T follicular helper cell (primary cell): ENCODE measurements around the gene MCU.
"Not testable (repeated sequence)": the region's sequence is repeated elsewhere in the genome, so short reads cannot be mapped to it uniquely, and the experiment has no call there.

ENCODE experiments used
- DNase-seq: peaks from one replicate; pipeline ENCODE4 v3.0.0-alpha.2; 2020; ENCODE audit warnings: low read depth

The MCU gene

GRCh38 chr10:72686430-72686829 lies 5.5 kb upstream of the MCU start:
- DNase-seq = not testable (repeated sequence)

DNA sequence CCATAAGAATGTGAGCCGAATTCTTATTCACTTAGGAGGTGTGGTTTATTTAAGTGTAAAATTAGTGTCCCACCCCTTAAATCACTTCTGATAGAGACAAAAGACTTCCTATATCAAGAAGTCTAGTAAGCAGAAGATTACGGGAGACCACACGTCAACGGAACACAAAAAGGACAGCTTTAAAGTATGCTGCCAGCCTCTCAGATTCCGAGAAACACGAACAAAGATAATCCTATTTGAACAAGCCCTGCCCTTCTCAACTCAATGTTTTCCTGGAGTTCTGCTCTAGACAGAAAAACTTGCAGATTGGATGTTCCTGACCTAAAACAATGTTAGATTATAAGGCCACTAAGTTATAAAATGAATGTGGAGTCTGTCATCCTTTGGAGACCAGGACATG lies 4.9 kb upstream of the MCU start:
- no peak for DNase-seq

GRCh38 chr10:72688208-72688651 lies 3.7 kb upstream of the MCU start:
- no peak for DNase-seq

DNA sequence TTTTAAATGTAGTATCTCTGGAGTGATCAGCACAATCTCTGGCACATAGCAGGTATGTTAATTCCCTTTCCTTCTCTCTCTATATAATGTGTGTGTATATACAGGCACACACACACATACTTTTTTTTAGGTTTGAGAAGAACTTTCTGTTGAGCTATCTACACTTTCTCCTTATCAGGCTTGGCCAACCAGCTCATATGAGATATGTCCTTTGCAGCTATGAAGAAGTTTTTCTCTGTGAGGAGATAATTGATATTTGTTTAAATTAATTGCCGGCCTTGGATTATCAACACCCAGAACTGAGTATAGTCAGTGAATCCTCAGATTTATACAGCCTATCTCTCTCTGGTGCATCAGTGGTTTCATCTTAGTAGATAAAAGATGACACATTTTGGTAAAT lies 2.3 kb upstream of the MCU start:
- DNase-seq = no peak

- DNase-seq = no peak
These were observed 1.7 kb upstream of the MCU start for GRCh38 chr10:72690071-72690755.

DNA sequence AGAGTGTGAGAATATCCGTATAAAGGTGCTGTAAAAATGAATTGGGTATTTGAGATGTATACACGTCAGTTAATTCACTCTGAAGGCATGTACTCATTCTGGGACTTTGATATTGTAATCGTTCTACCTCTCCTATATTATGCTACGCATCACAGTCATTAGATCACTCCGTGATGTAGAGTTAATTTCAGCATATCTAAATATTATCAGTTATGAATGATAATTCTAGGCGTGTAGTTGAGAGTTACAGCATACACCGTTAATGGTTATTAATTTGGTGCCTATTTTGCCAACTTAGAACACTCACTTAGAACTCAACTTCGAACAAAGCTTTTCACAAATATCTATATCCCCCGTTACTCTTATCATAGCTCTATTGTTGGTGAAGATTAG lies 477 bp upstream of the MCU start:
- no peak for DNase-seq

GRCh38 chr10:72692744-72692993 lies 726 bp downstream of the MCU start:
- no peak for DNase-seq

GRCh38 chr10:72692994-72693781 lies 1.2 kb downstream of the MCU start:
- no peak for DNase-seq

- DNase-seq = no peak
These were observed 2.8 kb downstream of the MCU start for GRCh38 chr10:72694476-72695369.

DNA sequence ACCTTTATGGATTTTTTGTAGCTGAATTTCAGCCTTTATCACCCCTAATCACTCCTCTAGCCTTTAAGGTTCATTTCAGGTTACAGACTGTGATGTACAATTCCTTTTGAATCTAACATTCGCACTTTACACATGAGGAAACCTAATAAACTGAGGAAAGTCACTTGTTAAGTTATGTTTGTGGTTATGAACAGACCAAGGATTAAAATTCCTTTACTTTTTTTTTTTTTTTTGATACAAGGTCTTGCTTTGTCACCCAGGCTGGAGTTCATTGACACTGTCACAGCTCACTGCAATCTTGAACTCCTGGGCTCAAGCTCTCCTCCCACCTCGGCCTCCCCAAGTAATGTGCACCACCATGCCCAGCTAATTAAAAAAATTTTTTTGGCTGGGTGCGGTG lies 3.6 kb downstream of the MCU start:
- DNase-seq = no peak

- no peak for DNase-seq
These were observed 5.8 kb downstream of the MCU start for GRCh38 chr10:72697716-72698115.

DNA sequence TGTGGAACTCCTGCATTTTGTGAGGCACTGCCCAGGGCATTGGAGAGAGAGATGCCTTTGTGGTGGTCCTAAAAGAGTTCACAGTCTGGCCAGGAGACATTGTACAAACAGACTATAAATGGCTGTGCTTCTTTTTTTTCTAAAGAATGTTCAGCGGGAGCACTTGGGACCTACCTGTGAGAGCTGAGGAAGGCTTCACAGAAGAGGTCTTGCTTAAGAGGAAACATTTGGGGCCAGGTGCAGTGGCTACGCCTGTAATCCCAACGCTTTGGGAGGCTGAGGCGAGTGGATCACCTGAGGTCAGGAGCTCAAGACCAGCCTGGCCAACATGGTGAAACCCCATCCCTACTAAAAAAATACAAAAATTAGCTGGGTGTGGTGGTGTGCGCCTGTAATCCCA lies 10.5 kb downstream of the MCU start:
- not testable (repeated sequence) for DNase-seq

- no peak for DNase-seq
These were observed 11.1 kb downstream of the MCU start for GRCh38 chr10:72702868-72703581.

DNA sequence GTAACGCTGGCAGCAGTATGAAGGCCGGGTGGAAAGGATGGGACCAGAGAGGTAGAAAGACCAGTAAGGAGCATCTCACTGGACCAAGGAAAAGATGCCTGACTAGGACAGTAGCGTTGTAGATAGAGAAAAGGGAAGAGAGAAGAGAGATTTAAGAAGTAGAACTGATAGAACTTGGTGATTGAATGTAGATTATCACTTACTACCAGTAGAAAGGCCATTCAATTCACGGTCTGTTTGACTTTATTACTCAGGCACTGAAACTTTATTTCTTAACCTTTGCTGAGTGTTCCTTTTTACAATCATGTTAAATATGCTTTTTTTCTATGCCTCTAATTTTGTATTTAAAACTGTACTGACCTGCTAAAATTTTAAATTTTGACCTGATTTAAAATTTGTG lies 12.2 kb downstream of the MCU start:
- DNase-seq = no peak

DNA sequence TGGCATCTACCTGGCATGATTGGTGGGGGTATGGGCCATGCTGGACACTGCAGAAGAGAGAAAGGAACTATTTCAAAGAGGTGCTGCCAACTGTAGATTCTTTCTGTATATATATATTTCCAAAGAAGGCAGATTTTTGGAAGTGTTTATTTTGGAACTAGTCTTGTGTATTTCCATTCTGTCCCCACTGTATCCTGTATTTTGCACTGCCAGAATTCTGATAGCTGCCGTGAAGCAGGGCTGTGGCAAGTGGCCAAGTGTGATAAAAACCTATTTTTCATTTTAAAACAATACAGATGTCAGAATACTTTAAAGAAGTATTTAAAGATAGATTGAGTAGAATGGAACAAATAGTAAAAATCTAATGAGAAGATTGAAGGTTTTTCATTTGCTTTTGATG lies 17.1 kb downstream of the MCU start:
- DNase-seq = no peak

DNA sequence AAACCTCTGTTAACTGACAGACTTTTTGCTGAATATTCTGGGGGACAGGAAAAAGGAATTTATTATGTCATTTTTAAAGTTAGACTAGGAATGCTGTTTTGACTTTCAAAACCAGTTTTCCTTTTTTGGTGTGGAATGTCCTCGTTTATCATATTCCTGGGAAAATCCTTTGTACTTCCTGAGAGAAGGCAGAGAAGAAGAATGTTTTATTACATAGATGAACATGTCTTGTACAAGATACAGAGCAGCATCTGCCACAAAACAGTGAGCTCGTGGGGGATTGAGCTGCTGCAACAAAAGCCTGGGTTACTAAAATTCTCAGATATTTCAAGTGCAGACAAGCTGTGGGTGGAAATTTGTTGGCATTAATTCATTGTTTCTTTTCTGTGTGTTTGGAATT lies 20.2 kb downstream of the MCU start:
- no peak for DNase-seq

DNA sequence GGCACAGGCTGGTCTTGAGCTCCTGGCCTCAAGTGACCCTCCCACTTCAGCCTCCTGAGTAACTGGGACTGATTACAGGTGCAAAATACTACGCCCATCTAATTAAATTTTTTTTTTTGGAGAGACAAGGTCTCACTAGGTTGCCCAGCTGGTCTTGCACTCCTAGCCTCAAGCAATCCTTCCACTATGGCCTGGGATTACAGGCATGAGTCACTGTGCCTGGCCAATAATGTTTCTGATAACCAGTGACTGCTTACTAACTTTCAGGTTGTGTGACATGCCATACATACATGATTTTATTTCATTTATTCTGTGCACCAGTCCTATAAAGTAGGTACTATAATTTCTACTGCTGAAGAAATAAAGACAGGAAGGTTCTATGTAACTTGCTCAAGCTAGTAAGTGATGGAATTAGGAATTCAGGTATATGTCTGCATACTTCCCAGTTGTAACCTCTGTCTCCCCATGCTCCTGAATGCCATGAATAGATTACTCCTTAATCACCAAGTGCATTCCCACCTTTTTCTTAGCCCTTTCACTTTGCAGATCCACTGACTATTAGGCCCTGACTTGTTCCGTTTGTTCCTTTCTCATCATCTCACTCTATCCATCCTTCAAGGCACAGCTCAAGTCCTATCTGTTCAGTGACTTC lies 28.1 kb downstream of the MCU start:
- no peak for DNase-seq

- DNase-seq = no peak
These were observed 29.1 kb downstream of the MCU start for GRCh38 chr10:72720814-72721660.

DNA sequence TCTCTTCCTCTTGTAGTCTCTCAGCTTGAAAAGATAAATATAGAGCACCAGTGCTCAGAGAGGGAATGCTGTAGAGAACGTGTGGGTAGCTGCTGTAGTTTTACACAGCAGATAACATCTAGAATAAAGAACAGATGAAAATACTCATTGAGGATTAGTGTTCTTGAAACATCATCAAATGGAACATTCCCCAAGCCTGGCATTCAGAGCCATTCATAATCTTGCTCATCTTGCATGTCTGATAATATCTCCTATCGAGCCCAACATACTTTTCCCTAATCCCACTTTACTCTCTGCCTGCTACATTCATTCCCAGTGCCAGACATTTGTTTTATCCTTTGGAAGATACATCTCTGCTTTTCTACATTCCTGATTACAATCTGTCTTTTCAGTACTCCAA lies 35.2 kb downstream of the MCU start:
- DNase-seq = no peak

DNA sequence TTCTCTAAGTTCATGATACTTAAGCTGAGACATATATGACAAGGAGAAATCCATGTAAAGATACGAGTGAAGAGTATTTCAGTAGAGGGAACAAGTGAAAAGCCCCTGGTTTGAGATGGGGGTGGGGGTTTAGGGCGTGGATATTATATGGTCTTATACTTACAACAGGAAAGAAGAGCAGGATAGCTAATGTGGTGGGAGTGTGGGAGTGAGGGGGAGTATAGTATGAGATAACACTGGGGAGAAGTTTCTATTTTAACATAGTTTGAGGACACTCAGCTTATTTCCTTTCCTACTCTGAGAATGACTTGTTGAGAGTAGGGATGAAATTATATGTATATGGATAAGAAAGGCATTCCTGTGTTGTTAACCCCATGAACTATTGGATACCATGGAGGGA lies 36.5 kb downstream of the MCU start:
- DNase-seq = no peak

- DNase-seq = no peak
These were observed 37.6 kb downstream of the MCU start for GRCh38 chr10:72729528-72729927.
